Measurements from ENCODE around the gene TMEM131.

The TMEM131 gene

GRCh38 chr2:97863829-97864228, 131.9 kb downstream of the TMEM131 start:
- H3K9ac ChIP-seq (ENCODE audit: low read length): no peak overlapping the region
- no peaks in the 10 kb centered on the region for H3K79me1 ChIP-seq (ENCODE audit: low read length)
- no peaks in the 10 kb centered on the region for H3K36me3 ChIP-seq (ENCODE audit: control insufficient read depth in 1 of 2, insufficient read depth in 2 of 2, low read length in 2 of 2)
- no peak overlapping the region for H2AFZ ChIP-seq (ENCODE audit: insufficient read depth, low read length, poor library complexity)
- H3K4me1 ChIP-seq (ENCODE audit: control insufficient read depth in 1 of 2, insufficient read depth in 2 of 2, low read length in 2 of 2): no peaks in the 10 kb centered on the region
- no peak overlapping the region for H4K91ac ChIP-seq (ENCODE audit: low read depth, low read length)
- no peak overlapping the region for H2BK5ac ChIP-seq (ENCODE audit: low read depth, low read length, poor library complexity)
- no peak overlapping the region for H3K23ac ChIP-seq (ENCODE audit: low read length)
- H3K4me3 ChIP-seq (ENCODE audit: low read depth, low read length): no peak overlapping the region
- H4K8ac ChIP-seq (ENCODE audit: low read depth, low read length): no peak overlapping the region
- H3K4ac ChIP-seq (ENCODE audit: low read depth, low read length): no peak overlapping the region
- H3K27me3 ChIP-seq (ENCODE audit: insufficient read depth, low read length): no peaks in the 10 kb centered on the region
- H3K18ac ChIP-seq (ENCODE audit: low read length): no peak overlapping the region
- H2BK12ac ChIP-seq (ENCODE audit: low read length): no peak overlapping the region
- no peak overlapping the region for H2BK120ac ChIP-seq (ENCODE audit: insufficient read depth, low read length, poor library complexity)
- WGBS (ENCODE audit: extremely low coverage, insufficient coverage, insufficient read length): no CpG with 5 or more reads among the region's 3 CpGs
- H3K27ac ChIP-seq (ENCODE audit: low read depth, low read length): no peak overlapping the region
- H2AK5ac ChIP-seq (ENCODE audit: low read length): no peak overlapping the region
- H4K12ac ChIP-seq (ENCODE audit: low read depth, low read length): no peak overlapping the region
- no peak for DNase-seq
- H3K79me2 ChIP-seq (ENCODE audit: control insufficient read depth, insufficient read depth, low read length, poor library complexity): no peaks in the 10 kb centered on the region
- H3K4me2 ChIP-seq (ENCODE audit: low read length): no peak overlapping the region
- H3K14ac ChIP-seq (ENCODE audit: low read length): no peak overlapping the region
- H3K9me3 ChIP-seq (ENCODE audit: insufficient read depth, low read depth, low read length): no peaks in the 10 kb centered on the region

GRCh38 chr2:97861177-97861576, 134.6 kb downstream of the TMEM131 start:
- H2BK5ac ChIP-seq (ENCODE audit: low read depth, low read length, poor library complexity): no peak overlapping the region
- no peak overlapping the region for H3K4me2 ChIP-seq (ENCODE audit: low read length)
- H3K27ac ChIP-seq (ENCODE audit: low read depth, low read length): no peak overlapping the region
- H3K4me1 ChIP-seq (ENCODE audit: control insufficient read depth in 1 of 2, insufficient read depth in 2 of 2, low read length in 2 of 2): no peaks in the 10 kb centered on the region
- H2BK120ac ChIP-seq (ENCODE audit: insufficient read depth, low read length, poor library complexity): no peak overlapping the region
- H3K9ac ChIP-seq (ENCODE audit: low read length): no peak overlapping the region
- no peaks in the 10 kb centered on the region for H3K27me3 ChIP-seq (ENCODE audit: insufficient read depth, low read length)
- no peaks in the 10 kb centered on the region for H3K79me1 ChIP-seq (ENCODE audit: low read length)
- no peak overlapping the region for H4K8ac ChIP-seq (ENCODE audit: low read depth, low read length)
- H3K9me3 ChIP-seq (ENCODE audit: insufficient read depth, low read depth, low read length): no peaks in the 10 kb centered on the region
- H2AK5ac ChIP-seq (ENCODE audit: low read length): no peak overlapping the region
- H3K4me3 ChIP-seq (ENCODE audit: low read depth, low read length): no peak overlapping the region
- no peak overlapping the region for H3K4ac ChIP-seq (ENCODE audit: low read depth, low read length)
- no peak overlapping the region for H3K14ac ChIP-seq (ENCODE audit: low read length)
- no peak overlapping the region for H2AFZ ChIP-seq (ENCODE audit: insufficient read depth, low read length, poor library complexity)
- H2BK12ac ChIP-seq (ENCODE audit: low read length): no peak overlapping the region
- no CpG with 5 or more reads among the region's 2 CpGs for WGBS (ENCODE audit: extremely low coverage, insufficient coverage, insufficient read length)
- no peaks in the 10 kb centered on the region for H3K79me2 ChIP-seq (ENCODE audit: control insufficient read depth, insufficient read depth, low read length, poor library complexity)
- H3K23ac ChIP-seq (ENCODE audit: low read length): no peak overlapping the region
- no peak overlapping the region for H4K91ac ChIP-seq (ENCODE audit: low read depth, low read length)
- no peak overlapping the region for H4K12ac ChIP-seq (ENCODE audit: low read depth, low read length)
- H3K36me3 ChIP-seq (ENCODE audit: control insufficient read depth in 1 of 2, insufficient read depth in 2 of 2, low read length in 2 of 2): no peaks in the 10 kb centered on the region
- no peak for DNase-seq
- no peak overlapping the region for H3K18ac ChIP-seq (ENCODE audit: low read length)

- no peak overlapping the region for H2AK5ac ChIP-seq (ENCODE audit: low read length)
- no peaks in the 10 kb centered on the region for H3K27me3 ChIP-seq (ENCODE audit: insufficient read depth, low read length)
- no peak overlapping the region for H3K4me2 ChIP-seq (ENCODE audit: low read length)
- H3K14ac ChIP-seq (ENCODE audit: low read length): no peak overlapping the region
- no peak overlapping the region for H4K8ac ChIP-seq (ENCODE audit: low read depth, low read length)
- H3K79me2 ChIP-seq (ENCODE audit: control insufficient read depth, insufficient read depth, low read length, poor library complexity): no peaks in the 10 kb centered on the region
- no CpG with 5 or more reads among the region's 3 CpGs for whole genome bisulfite sequencing (ENCODE audit: extremely low coverage, insufficient coverage, insufficient read length)
- no peaks in the 10 kb centered on the region for H3K36me3 ChIP-seq (ENCODE audit: control insufficient read depth in 1 of 2, insufficient read depth in 2 of 2, low read length in 2 of 2)
- H4K91ac ChIP-seq (ENCODE audit: low read depth, low read length): no peak overlapping the region
- H2BK120ac ChIP-seq (ENCODE audit: insufficient read depth, low read length, poor library complexity): no peak overlapping the region
- H3K4me3 ChIP-seq (ENCODE audit: low read depth, low read length): no peak overlapping the region
- no peak overlapping the region for H2AFZ ChIP-seq (ENCODE audit: insufficient read depth, low read length, poor library complexity)
- H2BK12ac ChIP-seq (ENCODE audit: low read length): no peak overlapping the region
- H4K12ac ChIP-seq (ENCODE audit: low read depth, low read length): no peak overlapping the region
- no peak overlapping the region for H2BK5ac ChIP-seq (ENCODE audit: low read depth, low read length, poor library complexity)
- no peaks in the 10 kb centered on the region for H3K4me1 ChIP-seq (ENCODE audit: control insufficient read depth in 1 of 2, insufficient read depth in 2 of 2, low read length in 2 of 2)
- DNase-seq: no peak
- H3K4ac ChIP-seq (ENCODE audit: low read depth, low read length): no peak overlapping the region
- H3K79me1 ChIP-seq (ENCODE audit: low read length): no peaks in the 10 kb centered on the region
- H3K9ac ChIP-seq (ENCODE audit: low read length): no peak overlapping the region
- no peak overlapping the region for H3K27ac ChIP-seq (ENCODE audit: low read depth, low read length)
- H3K9me3 ChIP-seq (ENCODE audit: insufficient read depth, low read depth, low read length): no peaks in the 10 kb centered on the region
- no peak overlapping the region for H3K23ac ChIP-seq (ENCODE audit: low read length)
- no peak overlapping the region for H3K18ac ChIP-seq (ENCODE audit: low read length)
These were observed 137.3 kb downstream of the TMEM131 start for GRCh38 chr2:97858442-97858841.

DNA sequence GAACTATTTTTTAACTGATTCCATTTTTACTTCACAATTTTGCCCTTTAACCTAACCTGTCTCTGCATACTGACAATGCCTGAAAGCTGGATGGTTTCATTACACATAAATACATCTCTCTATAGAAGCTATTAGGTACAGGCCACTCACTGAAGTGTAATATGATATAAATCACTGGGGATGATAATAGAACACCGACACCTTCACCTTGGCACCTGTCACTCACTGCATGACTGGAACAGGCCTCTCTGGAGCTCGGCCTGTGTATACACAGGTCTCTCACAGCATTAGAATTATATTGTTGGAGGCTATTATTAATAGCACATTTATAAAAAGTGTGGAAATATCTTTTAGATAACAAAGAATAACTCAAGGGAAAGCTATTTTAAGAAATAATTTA, 138.2 kb downstream of the TMEM131 start:
- no peak overlapping the region for H3K4me3 ChIP-seq (ENCODE audit: low read depth, low read length)
- H4K8ac ChIP-seq (ENCODE audit: low read depth, low read length): no peak overlapping the region
- no peak overlapping the region for H2BK120ac ChIP-seq (ENCODE audit: insufficient read depth, low read length, poor library complexity)
- H3K4me2 ChIP-seq (ENCODE audit: low read length): no peak overlapping the region
- no peak overlapping the region for H4K12ac ChIP-seq (ENCODE audit: low read depth, low read length)
- no peak overlapping the region for H3K4ac ChIP-seq (ENCODE audit: low read depth, low read length)
- H3K4me1 ChIP-seq (ENCODE audit: control insufficient read depth in 1 of 2, insufficient read depth in 2 of 2, low read length in 2 of 2): no peaks in the 10 kb centered on the region
- no peak overlapping the region for H2AFZ ChIP-seq (ENCODE audit: insufficient read depth, low read length, poor library complexity)
- H3K9me3 ChIP-seq (ENCODE audit: insufficient read depth, low read depth, low read length): no peaks in the 10 kb centered on the region
- WGBS (ENCODE audit: extremely low coverage, insufficient coverage, insufficient read length): no CpG with 5 or more reads among the region's 2 CpGs
- H2AK5ac ChIP-seq (ENCODE audit: low read length): no peak overlapping the region
- no peak overlapping the region for H4K91ac ChIP-seq (ENCODE audit: low read depth, low read length)
- no peak for DNase-seq
- no peak overlapping the region for H2BK5ac ChIP-seq (ENCODE audit: low read depth, low read length, poor library complexity)
- H3K9ac ChIP-seq (ENCODE audit: low read length): no peak overlapping the region
- H3K36me3 ChIP-seq (ENCODE audit: control insufficient read depth in 1 of 2, insufficient read depth in 2 of 2, low read length in 2 of 2): no peaks in the 10 kb centered on the region
- H3K27ac ChIP-seq (ENCODE audit: low read depth, low read length): no peak overlapping the region
- H3K23ac ChIP-seq (ENCODE audit: low read length): no peak overlapping the region
- H3K79me2 ChIP-seq (ENCODE audit: control insufficient read depth, insufficient read depth, low read length, poor library complexity): no peaks in the 10 kb centered on the region
- no peaks in the 10 kb centered on the region for H3K79me1 ChIP-seq (ENCODE audit: low read length)
- no peak overlapping the region for H2BK12ac ChIP-seq (ENCODE audit: low read length)
- H3K18ac ChIP-seq (ENCODE audit: low read length): no peak overlapping the region
- no peak overlapping the region for H3K14ac ChIP-seq (ENCODE audit: low read length)
- H3K27me3 ChIP-seq (ENCODE audit: insufficient read depth, low read length): no peaks in the 10 kb centered on the region
